Testis (tissue), 3 donors: ENCODE measurements around the gene SFRP5. TPM values are rescaled to one million over a fixed set of nuclear protein-coding genes. Genes with fewer than 3 reads are reported as not detected.

ENCODE experiments used
- DNase-seq: peaks from one replicate; pipeline ENCODE4 v3.0.0-alpha.2; 2019
- H3K27ac ChIP-seq, 2 donors: fragments of 200-600 bp; sonication (generic); one replicate each; pipeline ENCODE4 v1.5.1; 2019
- H3K27me3 ChIP-seq: fragments of 200-600 bp; sonication (generic); one replicate; pipeline ENCODE4 v1.5.1; 2019
- H3K36me3 ChIP-seq: fragments of 200-600 bp; sonication (generic); one replicate; pipeline ENCODE4 v1.5.1; 2017; ENCODE audit warnings: low read depth; ENCODE audit errors: missing control alignments
- H3K4me1 ChIP-seq: fragments of 200-600 bp; sonication (generic); one replicate; pipeline ENCODE4 v1.5.1; 2019
- H3K4me3 ChIP-seq, 2 donors: fragments of 200-600 bp; sonication (generic); one replicate each; pipeline ENCODE4 v1.5.1; 2017 to 2019
- H3K9me3 ChIP-seq: fragments of 200-600 bp; sonication (generic); one replicate; pipeline ENCODE4 v1.5.1; 2017
- POLR2A ChIP-seq: fragments of 450-650 bp; IDR thresholded peaks from one replicate; pipeline ENCODE4 v1.6.1; 2017; ENCODE audit warnings: antibody characterized with exemption, mild to moderate bottlenecking, moderate library complexity
- WGBS, 2 donors: methylation state at CpG; one replicate each; pipeline ENCODE4 v1.1.5; 2018; 5-methylcytosine and 5-hydroxymethylcytosine counted together
- intact Hi-C: fragments of 100-400 bp; cut with DNase I; formaldehyde crosslinking; loops from one replicate; pipeline ENCODE4 v1.15.1; 2023; ENCODE audit warnings: low total_unique reads
- polyA plus RNA-seq: library from polyadenylated mRNA; stranded (reverse); fragments of 350-450 nt; fragmentation: Illumina TruSeq; extraction: RNeasy Lipid Tissue Mini Kit (QIAGEN cat#74804); gene quantifications from one replicate; pipeline ENCODE4 v1.2.3, GENCODE V29; 2014; ENCODE audit warnings: low read depth, low replicate concordance; ENCODE audit not compliant: insufficient read depth
- total RNA-seq, 2 donors: library from RNA; depleted of rRNA; stranded (reverse); fragments of >200 nt; gene quantifications; one replicate each; pipeline ENCODE4 v1.2.3, GENCODE V29; 2016
- TF ChIP-seq, protein P1 (sequence below), 3 experiments: fragments of 450-650 bp in 2 of 3; fragments of 200-600 bp in 1 of 3; sonication (generic) in 1 of 3; IDR thresholded peaks; one replicate each; pipeline ENCODE4 v1.5.1; 2016 to 2019; ENCODE audit warnings: antibody characterized with exemption in 3 of 3, mild to moderate bottlenecking in 2 of 3, moderate library complexity in 1 of 3

The SFRP5 gene
- total and polyA plus RNA-seq, 3 donors from 2014 or later = 0.99 to 2.0 (median 1.2) TPM

DNA sequence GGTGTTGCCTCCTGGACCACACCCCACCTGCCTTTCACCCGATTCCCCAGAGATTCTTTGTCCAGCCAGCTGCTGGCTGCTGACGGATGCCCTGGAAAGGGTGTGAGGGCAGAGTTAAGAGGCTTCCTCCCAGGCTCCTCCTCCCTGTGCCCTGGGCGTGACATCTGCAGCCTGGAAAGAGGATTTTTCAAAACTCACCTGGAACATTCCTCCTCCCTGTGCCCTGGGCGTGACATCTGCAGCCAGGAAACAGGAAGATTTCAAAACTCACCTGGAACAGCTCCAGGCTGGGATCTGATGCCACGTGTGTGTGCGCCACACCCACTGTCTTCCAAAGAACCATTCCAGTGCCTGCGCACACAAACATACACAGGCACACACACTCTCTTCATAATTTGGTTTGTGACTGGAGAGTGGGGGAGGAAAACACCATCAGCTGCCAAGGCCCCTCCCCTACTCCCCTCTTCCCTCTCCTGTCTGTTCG lies 53.1 kb downstream of the SFRP5 start:
- Histone ChIP-seq H3K27me3 (no peaks in the 10 kb centered on the region), H3K27ac (peak overlapping the region in 1 of 2 donors; percentile 39), H3K4me3 (no peak overlapping the region), H3K9me3 (no peaks in the 10 kb centered on the region), H3K36me3 (no peaks in the 10 kb centered on the region), H3K4me1 (peaks cover 23% of the 10 kb centered on the region)
- 51 to 55% methylated on average over 7 to 8 of the region's 8 CpGs for WGBS, 2 donors
- no peak for DNase-seq
- intact Hi-C loops = no loop called here
- TF ChIP-seq POLR2A = no peak
- TF ChIP-seq, protein P1, sequence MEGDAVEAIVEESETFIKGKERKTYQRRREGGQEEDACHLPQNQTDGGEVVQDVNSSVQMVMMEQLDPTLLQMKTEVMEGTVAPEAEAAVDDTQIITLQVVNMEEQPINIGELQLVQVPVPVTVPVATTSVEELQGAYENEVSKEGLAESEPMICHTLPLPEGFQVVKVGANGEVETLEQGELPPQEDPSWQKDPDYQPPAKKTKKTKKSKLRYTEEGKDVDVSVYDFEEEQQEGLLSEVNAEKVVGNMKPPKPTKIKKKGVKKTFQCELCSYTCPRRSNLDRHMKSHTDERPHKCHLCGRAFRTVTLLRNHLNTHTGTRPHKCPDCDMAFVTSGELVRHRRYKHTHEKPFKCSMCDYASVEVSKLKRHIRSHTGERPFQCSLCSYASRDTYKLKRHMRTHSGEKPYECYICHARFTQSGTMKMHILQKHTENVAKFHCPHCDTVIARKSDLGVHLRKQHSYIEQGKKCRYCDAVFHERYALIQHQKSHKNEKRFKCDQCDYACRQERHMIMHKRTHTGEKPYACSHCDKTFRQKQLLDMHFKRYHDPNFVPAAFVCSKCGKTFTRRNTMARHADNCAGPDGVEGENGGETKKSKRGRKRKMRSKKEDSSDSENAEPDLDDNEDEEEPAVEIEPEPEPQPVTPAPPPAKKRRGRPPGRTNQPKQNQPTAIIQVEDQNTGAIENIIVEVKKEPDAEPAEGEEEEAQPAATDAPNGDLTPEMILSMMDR (IDR thresholded peaks at IDR 0.05) = no peak

DNA sequence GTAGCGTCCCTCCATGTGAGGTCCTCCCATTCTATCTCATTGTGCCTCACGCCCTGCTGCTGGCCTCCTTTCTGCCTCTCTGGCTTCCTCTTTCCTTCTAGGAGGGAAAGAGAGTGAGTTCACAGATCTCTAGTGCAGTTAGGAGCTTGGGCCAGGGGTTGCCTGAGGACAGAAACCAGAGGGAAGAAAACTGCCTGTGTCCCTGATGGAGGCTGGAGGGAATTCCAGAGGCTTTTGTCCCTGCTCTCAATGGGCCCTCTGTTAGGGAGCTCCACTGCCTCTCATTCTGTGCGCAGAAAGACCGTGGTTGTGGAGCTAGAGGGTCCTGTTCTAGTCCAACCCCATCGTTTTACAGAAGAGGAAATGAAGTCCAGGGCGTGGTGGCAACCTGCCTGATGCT lies 53.6 kb downstream of the SFRP5 start:
- no peak for DNase-seq
- Histone ChIP-seq H3K27ac (peak overlapping the region in 1 of 2 donors; percentile 39), H3K9me3 (no peaks in the 10 kb centered on the region), H3K36me3 (no peaks in the 10 kb centered on the region), H3K4me3 (no peak overlapping the region), H3K27me3 (no peaks in the 10 kb centered on the region), H3K4me1 (peaks cover 25% of the 10 kb centered on the region)
- WGBS, 2 donors = 53 to 67% methylated on average over 3 to 6 of the region's 6 CpGs
- TF ChIP-seq POLR2A = no peak
- TF ChIP-seq, protein P1 (IDR thresholded peaks at IDR 0.05) = no peak
- intact Hi-C loops = no loop called here

DNA sequence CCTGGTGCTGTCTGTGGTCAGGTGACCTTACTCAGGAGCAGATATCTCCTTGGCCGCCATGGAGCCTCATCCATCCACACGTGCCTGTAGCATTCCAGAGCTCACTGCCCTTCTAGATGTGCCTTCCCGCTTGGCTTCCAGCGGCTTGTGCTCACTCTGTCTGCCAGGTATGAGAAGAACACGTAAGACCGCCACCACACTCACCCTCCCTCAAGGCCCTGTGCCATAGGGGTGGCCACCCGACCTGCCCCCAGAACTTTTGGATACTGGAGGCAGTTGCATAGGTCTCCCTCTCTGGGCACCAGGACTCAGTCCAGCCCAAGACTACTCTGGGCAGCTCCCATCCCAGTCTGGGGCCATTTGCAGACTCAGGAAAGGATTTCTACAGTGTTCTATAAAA lies 54.2 kb downstream of the SFRP5 start:
- intact Hi-C loops = no loop called here
- H3K27me3 ChIP-seq = no peaks in the 10 kb centered on the region
- H3K36me3 ChIP-seq = no peaks in the 10 kb centered on the region
- no peak overlapping the region for H3K4me3 ChIP-seq
- no peak for DNase-seq
- peaks cover 30% of the 10 kb centered on the region for H3K4me1 ChIP-seq
- WGBS, 2 donors = 89 to 92% methylated on average over 7 of the region's 7 CpGs
- TF ChIP-seq POLR2A = no peak
- TF ChIP-seq, protein P1 (IDR thresholded peaks at IDR 0.05) = no peak
- no peaks in the 10 kb centered on the region for H3K9me3 ChIP-seq
- no peak overlapping the region for H3K27ac ChIP-seq

Other genes with a start within 250 kb of the SFRP5 start
- 1 to 10 TPM in 1 of 2 donors, under 1 TPM in 1; 0.43 to 1.9 TPM for gene ANKRD2, start 199.2 kb downstream of the SFRP5 start, total RNA-seq
- gene ANKRD2, start 199.2 kb downstream of the SFRP5 start, polyA plus RNA-seq = 3.5 TPM
- under 1 TPM; 0.25 to 0.55 TPM for gene HOGA1, start 187.6 kb downstream of the SFRP5 start, total RNA-seq
- gene HOGA1, start 187.6 kb downstream of the SFRP5 start, polyA plus RNA-seq = 1.5 TPM
- 100 to 1,000 TPM; 108 to 373 TPM for gene C10orf62, start 182.3 kb downstream of the SFRP5 start, total RNA-seq
- 304 TPM for gene C10orf62, start 182.3 kb downstream of the SFRP5 start, polyA plus RNA-seq
- 1 to 10 TPM; 7.1 to 7.5 TPM for gene MORN4, start 138.5 kb downstream of the SFRP5 start, total RNA-seq
- 23.3 TPM for gene MORN4, start 138.5 kb downstream of the SFRP5 start, polyA plus RNA-seq
- 10 to 100 TPM; 27.4 to 31.0 TPM for gene PI4K2A, start 131.3 kb downstream of the SFRP5 start, total RNA-seq
- gene PI4K2A, start 131.3 kb downstream of the SFRP5 start, polyA plus RNA-seq = 24.2 TPM
- gene AVPI1, start 84.8 kb downstream of the SFRP5 start, total RNA-seq = 10 to 100 TPM; 23.0 to 28.3 TPM
- 26.4 TPM for gene AVPI1, start 84.8 kb downstream of the SFRP5 start, polyA plus RNA-seq
- gene MARVELD1, start 58.3 kb downstream of the SFRP5 start, total RNA-seq = 10 to 100 TPM in 1 of 2 donors, 1 to 10 TPM in 1; 8.7 to 13.6 TPM
- 21.9 TPM for gene MARVELD1, start 58.3 kb downstream of the SFRP5 start, polyA plus RNA-seq
- gene ZFYVE27, start 34.9 kb downstream of the SFRP5 start, total RNA-seq = 10 to 100 TPM; 64.8 to 66.4 TPM
- 38.4 TPM for gene ZFYVE27, start 34.9 kb downstream of the SFRP5 start, polyA plus RNA-seq
- 1 to 10 TPM; 1.1 TPM for gene GOLGA7B, start 77.8 kb upstream of the SFRP5 start, total RNA-seq
- gene GOLGA7B, start 77.8 kb upstream of the SFRP5 start, polyA plus RNA-seq = 1.3 TPM